NCI-H526 treated with DMSO at 0.1 percent for 48 hours (cell line): ENCODE data around the gene ALDH1L2.
A peak's percentile ranks its signal among the peaks of the same experiment; 100 is the strongest.

Experiments
- DNase-seq: peaks from one replicate; lab custom pipeline; 2025; lab: John Stamatoyannopoulos, UW

ALDH1L2 gene

GRCh38 chr12:105032703-105033357 is 51.4 kb downstream of the ALDH1L2 start:
- DNase-seq, result no peak

DNA sequence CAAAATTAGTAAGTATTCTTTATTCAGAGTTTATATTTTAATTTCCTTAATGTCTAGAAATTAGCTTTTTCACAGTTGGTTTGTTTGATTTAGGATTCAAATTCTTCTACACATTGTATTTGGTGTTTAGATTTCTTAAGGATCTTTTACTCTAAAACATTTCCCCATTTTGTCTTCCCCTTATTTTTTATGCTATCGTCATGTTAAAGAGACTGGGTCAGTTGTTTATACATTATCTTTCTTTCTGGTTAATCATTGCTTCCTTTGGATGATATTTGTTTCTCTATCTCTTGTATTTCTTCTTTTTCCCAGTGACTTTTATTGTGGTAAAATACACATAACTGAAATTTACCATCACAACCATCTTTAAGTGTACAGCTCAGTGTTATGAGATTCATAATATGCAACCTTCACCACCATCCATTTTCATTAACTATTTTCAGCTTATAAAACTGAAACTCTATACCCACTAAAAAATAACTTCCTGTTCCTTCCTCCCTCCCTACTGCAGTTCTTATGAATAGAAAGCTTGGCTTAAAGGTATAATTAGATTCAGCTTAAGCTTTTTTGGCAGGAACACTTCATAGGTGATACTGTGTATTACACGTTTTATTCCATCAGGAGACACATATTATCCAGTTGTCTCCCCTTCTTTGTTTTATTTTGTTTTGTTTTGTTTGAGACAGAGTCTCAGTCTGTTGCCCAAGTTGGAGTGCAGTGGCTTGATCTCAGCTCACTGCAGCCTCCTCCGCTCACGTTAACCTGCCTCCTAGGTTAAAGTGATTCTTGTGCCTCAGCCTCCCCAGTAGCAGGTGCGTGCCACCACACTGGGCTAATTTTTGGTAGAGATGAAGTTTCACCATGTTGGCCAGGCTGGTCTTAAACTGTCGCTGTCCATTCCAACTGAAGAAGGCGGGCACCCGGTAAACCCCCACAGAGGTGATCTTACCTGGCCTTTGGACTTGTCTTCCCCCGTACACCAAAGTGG is 53.1 kb downstream of the ALDH1L2 start:
- no peak for DNase-seq

- no peak for DNase-seq
Measured at GRCh38 chr12:105026411-105026810, 57.8 kb downstream of the ALDH1L2 start.

DNA sequence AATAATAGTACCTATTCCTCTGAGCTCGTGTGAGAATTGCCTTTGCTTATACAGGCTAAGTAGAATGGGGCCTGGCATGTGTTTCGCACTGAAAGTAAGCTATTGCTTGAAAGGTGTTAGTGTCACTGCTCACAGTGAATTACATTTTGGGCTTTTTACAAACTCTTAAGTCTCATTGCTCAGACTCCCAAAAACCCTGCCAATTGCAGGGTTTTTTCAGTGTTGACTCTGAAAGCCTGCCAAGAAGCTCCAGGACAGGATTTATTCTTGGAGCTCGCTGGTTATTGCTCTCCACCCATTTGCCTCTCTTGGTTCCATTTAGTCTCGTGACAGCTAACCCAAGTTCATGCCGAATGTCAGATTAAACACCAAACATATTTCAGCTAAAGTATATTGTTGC is 58.4 kb downstream of the ALDH1L2 start:
- DNase-seq, result no peak

GRCh38 chr12:105024928-105025327 is 59.3 kb downstream of the ALDH1L2 start:
- no peak for DNase-seq

- no peak for DNase-seq
Measured at GRCh38 chr12:105020241-105020962, 63.9 kb downstream of the ALDH1L2 start.

- DNase-seq, result no peak
Measured at GRCh38 chr12:105018776-105019175, 65.5 kb downstream of the ALDH1L2 start.

GRCh38 chr12:105018012-105018411 is 66.2 kb downstream of the ALDH1L2 start:
- DNase-seq, result no peak

GRCh38 chr12:105015543-105015942 is 68.7 kb downstream of the ALDH1L2 start:
- DNase-seq, result no peak

GRCh38 chr12:105014603-105015002 is 69.7 kb downstream of the ALDH1L2 start:
- no peak for DNase-seq

GRCh38 chr12:105013892-105014291 is 70.4 kb downstream of the ALDH1L2 start:
- no peak for DNase-seq

- no peak for DNase-seq
Measured at GRCh38 chr12:105001476-105001875, 82.8 kb downstream of the ALDH1L2 start.

- no peak for DNase-seq
Measured at GRCh38 chr12:104999347-104999685, 84.9 kb downstream of the ALDH1L2 start.

DNA sequence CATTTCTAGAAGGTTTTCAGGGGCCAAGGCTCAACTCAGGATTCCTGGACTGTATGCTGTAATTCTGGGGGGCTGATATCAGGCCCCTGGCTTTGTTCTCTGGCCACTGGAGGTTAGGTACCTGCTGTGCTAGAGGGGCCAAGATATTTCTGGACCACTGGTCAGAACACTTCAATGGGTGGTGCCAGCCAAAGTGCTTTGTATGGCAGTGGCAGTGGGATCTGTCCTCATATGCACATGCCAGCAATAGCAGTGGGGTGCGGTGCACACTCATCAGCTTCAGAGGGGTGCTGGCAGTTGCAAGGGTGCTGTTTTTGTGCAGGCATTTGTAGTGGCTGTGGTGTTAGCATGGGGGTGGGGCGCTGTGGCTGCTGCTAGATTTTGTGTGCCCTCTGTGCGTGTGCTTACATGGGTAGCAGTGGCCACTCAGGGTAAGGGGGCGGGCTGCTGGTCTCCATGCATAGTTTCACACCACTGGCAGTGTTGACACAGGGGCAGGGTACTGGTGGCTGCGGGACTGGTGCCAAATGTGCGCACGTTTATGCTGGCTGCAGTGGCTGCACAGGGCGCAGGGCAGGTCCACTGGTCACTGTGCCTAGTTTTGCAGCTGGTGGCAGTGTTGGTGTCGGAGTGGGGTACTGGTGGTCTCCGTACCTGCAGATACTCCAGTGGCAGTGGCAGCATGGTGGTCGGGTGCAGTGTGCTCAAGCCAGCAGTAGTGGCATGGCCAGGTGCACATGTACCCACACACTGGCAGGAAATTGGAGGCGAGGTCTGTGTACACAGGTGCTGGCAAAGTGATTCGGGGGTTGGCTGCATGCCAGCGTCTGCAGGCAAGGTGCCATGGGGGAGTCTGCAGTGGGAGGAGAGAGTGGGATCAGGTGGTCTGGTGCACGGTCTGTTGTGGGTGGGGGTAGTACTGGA is 85.6 kb downstream of the ALDH1L2 start:
- DNase-seq, result no peak

GRCh38 chr12:104997541-104997940 is 86.7 kb downstream of the ALDH1L2 start:
- DNase-seq, result no peak

DNA sequence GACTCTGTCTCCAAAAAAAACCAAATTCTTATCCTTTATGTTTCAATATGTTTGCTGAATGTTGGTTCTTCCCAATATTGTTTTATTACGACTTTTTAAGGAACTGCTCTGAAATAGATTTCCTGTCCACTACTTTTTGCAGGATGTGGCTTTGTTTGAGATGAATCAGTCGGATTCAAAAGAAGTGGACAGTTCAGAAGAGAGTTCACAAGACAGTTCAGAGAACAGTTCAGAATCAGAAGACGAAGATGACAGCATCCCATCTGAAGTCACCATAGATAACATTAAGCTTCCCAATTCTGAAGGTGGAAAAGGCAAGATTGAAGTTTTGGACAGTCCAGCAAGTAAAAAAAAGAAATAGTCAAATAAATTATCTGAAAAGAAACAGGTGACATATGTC is 89.9 kb downstream of the ALDH1L2 start:
- DNase-seq, result no peak

DNA sequence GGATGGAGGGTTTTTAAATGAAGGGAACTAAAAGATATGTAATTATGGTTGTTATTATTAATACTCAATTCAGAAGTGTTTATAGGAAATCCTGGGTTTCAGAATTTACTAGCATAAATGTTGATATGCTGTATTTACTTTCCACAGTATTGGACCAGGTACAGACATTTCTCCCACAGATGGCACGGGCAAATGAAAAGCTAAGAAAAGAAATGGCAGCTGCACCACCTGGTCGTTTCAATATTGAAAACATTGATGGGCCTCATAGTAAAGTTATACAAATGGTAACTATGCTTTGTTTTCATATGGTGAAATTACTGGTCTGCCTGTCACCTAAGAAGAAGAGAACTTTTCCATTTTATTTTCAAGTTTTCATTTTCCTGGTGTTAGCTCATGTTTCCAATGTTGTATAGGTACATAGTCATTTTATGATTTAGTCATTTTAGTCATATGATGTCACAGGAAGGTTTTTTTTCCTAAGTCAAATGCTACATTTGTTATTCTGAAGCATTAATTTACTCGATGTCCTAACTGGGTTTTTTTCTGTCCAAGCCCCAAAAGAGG is 92.6 kb downstream of the ALDH1L2 start:
- no peak for DNase-seq

DNA sequence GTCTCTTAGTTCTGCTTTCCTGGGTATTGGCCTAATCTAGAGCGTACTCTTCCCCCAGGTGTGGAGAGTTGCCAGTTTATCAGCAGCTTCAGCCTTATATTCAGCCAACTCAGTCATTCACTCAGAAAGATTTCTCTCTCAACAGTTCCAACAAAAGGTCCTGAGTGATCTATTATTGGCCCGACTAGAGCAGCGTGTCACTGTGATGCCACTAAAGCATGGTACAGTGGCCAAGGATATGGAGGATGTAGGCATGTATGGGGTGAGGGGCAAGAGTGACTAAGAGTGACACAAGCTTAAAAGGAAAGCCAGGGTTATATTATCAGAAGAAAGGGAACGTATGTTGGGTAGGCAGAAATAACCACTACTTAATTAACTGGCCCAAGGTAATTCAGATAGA is 93.3 kb downstream of the ALDH1L2 start:
- DNase-seq, result no peak

- DNase-seq, result peak; percentile 82
Measured at GRCh38 chr12:104986022-104986941, 98.0 kb downstream of the ALDH1L2 start, which contains the start of gene NOPCHAP1. Gene NOPCHAP1, plus strand, starts transcription at chr12:104986316. Its CDS starts 37 bp downstream, at chr12:104986353.

GRCh38 chr12:104985206-104985605 is 99.1 kb downstream of the ALDH1L2 start:
- DNase-seq, result no peak
